ENCODE measurements around the gene SSH2. TPM values are rescaled to one million over a fixed set of nuclear protein-coding genes. Genes with fewer than 3 reads are reported as not detected.
A peak's percentile ranks its signal among the peaks of the same experiment; 100 is the strongest.

Gene SSH2
- total and polyA plus RNA-seq, 2 donors (not counting 1 experiment from before 2014, with no cell fraction given) = 51.5 to 183 TPM

DNA sequence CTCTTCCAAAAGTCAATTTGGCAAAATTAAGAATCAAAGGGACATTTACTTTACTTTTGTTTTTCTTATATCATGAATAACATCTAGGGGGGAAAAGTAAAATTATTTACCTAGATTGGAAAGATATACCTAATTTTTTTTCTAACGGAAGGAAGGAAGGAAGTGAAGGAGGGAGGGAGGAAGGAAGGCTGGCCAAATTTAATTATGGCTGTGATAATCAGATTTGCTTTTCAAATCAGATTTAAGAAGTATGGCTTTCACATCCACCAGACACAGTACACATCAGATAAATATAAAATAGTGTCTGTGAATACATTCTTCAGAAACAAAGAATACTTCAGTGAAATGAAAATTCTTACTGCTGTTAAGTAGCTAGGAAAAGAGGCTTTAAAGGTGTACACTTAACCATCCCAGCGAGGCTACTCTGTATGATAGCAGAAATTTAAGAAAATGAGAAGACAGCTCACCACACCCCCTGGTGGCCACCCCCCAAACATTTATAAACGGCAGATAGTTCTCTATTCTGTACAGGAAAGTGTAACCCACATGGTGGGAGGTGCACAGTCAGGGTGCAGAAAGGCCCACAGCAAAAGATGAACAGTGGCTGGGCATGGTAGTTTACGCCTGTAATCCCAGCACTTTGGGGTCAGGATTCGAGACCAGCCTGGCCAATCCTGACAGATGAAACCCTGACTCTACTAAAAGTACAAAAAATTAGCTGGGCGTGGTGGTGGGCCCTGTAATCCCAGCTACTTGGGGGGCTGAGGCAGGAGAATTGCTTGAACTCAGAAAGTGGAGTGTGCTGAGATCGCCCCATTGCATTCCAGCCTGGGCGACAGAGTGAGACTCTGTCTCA lies 150.8 kb downstream of the SSH2 start:
- Mint-ChIP-seq H3K27ac (peak overlapping the region; percentile 65), H3K4me3 (no peak overlapping the region), H3K27me3 (no peaks in the 10 kb centered on the region), H3K9me3 (ENCODE audit: insufficient read depth) (no peaks in the 10 kb centered on the region), H3K4me1 (peaks cover 10% of the 10 kb centered on the region)
- Histone ChIP-seq H3K4me1 (ENCODE audit: control insufficient read depth in 2 of 2, insufficient read depth in 2 of 2, low read length in 2 of 2) (peaks cover 8 to 9% of the 10 kb centered on the region in 2 donors), H3K27me3 (replicated peaks in 1 of 4; ENCODE audit: control extremely low read depth in 1 of 4, control insufficient read depth in 3 of 4, insufficient read depth in 4 of 4, low read length in 3 of 4) (no peaks in the 10 kb centered on the region), H3K36me3 (replicated peaks in 1 of 2; ENCODE audit: control extremely low read depth in 1 of 2, control insufficient read depth in 1 of 2, extremely low read depth in 1 of 2, insufficient read depth in 2 of 2, low read length in 1 of 2) (peaks cover 1 to 7% of the 10 kb centered on the region in 2 experiments), H3K27ac (ENCODE audit: low read length in 2 of 2) (peak overlapping the region; percentile 30 to 68), H4K20me1 (ENCODE audit: control insufficient read depth, insufficient read depth, low read length, poor library complexity, severe bottlenecking) (no peaks in the 10 kb centered on the region), H3K9ac (ENCODE audit: low read length) (no peak overlapping the region), H3K9me3 (ENCODE audit: control extremely low read depth in 1 of 3, control insufficient read depth in 2 of 3, insufficient read depth in 1 of 3, low read length in 2 of 3) (no peaks in the 10 kb centered on the region), H3K4me2 (replicated peaks; ENCODE audit: low read depth, low read length, poor library complexity, severe bottlenecking) (peak overlapping the region; percentile 60), H3K4me3 (ENCODE audit: control extremely low read depth in 1 of 5, extremely low read depth in 1 of 5, insufficient read depth in 1 of 5, low read depth in 2 of 5, low read length in 4 of 5) (no peak overlapping the region), H2AFZ (ENCODE audit: insufficient read depth, low read depth, low read length, poor library complexity, severe bottlenecking) (peak overlapping the region; percentile 60), H3K79me2 (ENCODE audit: control insufficient read depth, insufficient read depth, low read length) (peaks cover 26% of the 10 kb centered on the region)
- TF ChIP-seq EZH2 (IDR thresholded peaks at IDR 0.05; ENCODE audit: borderline replicate concordance, insufficient read depth, low read depth, low read length, poor library complexity, severe bottlenecking) (no peak), CTCF (IDR thresholded peaks at IDR 0.05) (peak; percentile 82)
- CTCF ChIA-PET = interaction anchor here (0.6 to 8.4 kb wide), 50 partner anchors 8 to 409 kb away, joined by 3 to 196 read pairs (median 5); partner anchors contain the start of genes ANKRD13B, CORO6 and SSH2
- ATAC-seq (ENCODE audit: low read depth) (peak; percentile 99), DNase-seq (peak; percentile 87)
- POLR2A ChIA-PET = interaction anchor here (0.6 to 2.3 kb wide), 3 partner anchors 56 to 211 kb away, joined by 3 to 12 read pairs (median 8); partner anchors contain the start of gene TP53I13
- whole genome bisulfite sequencing (ENCODE audit: insufficient coverage) = 44% methylated on average over 3 of the region's 8 CpGs
- intact Hi-C loops (cut with micrococcal nuclease) = loop anchor here (1.0 to 5.0 kb wide), 6 partner anchors 18 to 199 kb away; no protein-coding TSS in a partner anchor

Measured in B cell (primary cell).